ENCODE data around the gene SAMHD1.

SAMHD1 gene

GRCh38 chr20:36860811-36861624 lies 90.5 kb downstream of the SAMHD1 start:
- in situ Hi-C loops (cut with MboI; ENCODE audit: low pct_unique_long_range_greater_than_20kb, low sequenced_read_pairs): no loop called here
- DNase-seq: no peak

- DNase-seq: no peak
- in situ Hi-C loops (cut with MboI; ENCODE audit: low pct_unique_long_range_greater_than_20kb, low sequenced_read_pairs): no loop called here
Measured at GRCh38 chr20:36860339-36860738, 91.2 kb downstream of the SAMHD1 start.

DNA sequence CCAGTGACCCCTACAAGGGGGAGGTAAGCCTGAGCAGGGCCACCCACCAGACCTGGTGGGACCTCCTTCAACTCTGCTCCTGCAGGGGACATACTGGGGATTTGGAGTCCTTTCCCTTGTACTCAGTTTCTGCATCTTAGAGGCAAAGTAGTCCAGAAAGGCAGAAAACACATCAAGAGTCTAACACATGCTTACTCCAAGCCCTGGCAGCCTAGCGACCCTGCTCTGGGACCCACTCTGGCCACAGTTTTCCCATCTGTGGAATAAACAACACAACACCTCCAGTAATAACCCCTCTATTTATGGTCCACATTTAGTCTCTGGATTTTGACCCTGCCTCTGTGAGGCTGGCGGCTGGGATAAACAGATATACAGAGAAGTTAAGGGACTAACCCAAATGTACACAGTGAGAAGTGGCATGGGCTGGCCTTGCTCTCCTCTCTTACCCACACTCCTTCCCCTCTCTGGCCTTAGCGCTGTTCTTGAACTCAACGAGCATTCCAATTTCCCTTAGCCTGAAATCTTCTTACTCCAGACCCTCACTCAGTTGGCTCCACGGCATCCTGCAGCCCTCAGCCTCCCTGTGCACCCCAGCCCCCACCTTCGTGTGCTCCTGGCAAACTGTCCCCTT lies 91.7 kb downstream of the SAMHD1 start:
- in situ Hi-C loops (cut with MboI; ENCODE audit: low pct_unique_long_range_greater_than_20kb, low sequenced_read_pairs): no loop called here
- no peak for DNase-seq

GRCh38 chr20:36859282-36859555 lies 92.3 kb downstream of the SAMHD1 start:
- no peak for DNase-seq
- in situ Hi-C loops (cut with MboI; ENCODE audit: low pct_unique_long_range_greater_than_20kb, low sequenced_read_pairs): no loop called here

DNA sequence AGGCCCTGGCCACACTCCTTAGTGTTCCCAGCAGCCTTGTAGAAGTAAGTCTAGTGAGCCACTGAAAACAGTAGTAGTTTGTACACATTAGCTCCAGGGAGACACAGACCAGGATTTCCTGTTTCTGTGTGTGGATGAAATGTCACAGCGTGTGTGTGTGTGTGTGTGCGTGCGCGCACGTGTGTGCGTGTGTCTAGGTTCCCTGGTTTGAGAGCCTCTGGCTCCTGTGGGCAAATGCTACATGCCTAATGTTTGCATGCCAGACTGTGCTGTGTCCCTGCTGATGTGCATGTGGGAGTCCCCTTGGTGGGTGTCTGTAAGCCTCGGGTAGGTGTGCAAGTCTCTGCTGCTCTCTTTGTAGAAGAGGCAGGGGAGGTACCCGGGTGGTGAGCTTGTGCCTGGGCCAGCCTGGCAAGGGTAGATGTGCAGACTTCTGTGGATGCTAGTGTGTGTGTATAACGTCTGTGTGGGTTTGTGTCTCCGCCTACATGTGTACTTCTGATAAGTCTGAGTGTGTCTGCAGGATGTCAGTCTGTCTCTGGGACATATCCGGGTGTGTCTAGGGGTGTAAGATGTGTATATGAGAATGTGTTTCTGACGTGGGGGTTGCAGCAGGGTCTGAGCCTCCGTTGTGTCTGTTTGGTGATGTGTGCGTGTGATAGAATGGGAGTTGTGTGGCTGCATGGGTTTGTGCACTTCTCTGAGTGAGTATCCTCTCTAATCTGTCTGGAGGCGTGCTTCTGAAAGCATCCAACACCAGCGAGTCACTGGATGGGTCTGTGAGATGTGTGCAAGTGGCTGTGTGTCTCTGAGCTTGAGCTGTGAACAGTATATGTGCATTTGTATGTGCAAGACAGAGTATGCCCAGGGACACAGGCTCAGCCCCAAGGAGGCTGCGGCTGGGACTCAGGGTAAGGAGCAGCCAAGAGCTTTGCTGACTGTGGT lies 94.5 kb downstream of the SAMHD1 start:
- DNase-seq: peak; percentile 75
- in situ Hi-C loops (cut with MboI; ENCODE audit: low pct_unique_long_range_greater_than_20kb, low sequenced_read_pairs): no loop called here

- no peak for DNase-seq
Measured at GRCh38 chr20:36856195-36856594, 95.3 kb downstream of the SAMHD1 start.

DNA sequence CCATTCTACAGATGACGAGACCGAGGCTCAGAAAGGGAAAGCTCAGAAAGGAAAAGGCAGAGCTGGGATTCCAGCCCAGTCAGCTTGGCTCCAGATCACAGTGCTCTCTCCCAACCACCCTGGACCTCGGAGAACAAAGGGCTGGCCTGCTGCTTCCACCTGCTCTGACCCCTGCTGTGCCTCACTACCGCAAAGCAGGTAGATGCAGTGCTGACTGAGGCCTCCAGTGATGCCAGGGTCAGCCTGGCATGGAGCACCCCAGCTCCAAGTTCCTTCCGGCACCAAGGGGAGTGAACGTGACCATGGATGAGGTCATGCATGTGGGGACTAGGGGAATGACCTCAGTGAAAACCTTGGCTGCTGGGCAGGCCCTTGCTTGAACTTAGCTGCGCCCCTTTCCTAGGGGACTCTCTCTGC lies 96.3 kb downstream of the SAMHD1 start:
- in situ Hi-C loops (cut with MboI; ENCODE audit: low pct_unique_long_range_greater_than_20kb, low sequenced_read_pairs): no loop called here
- DNase-seq: no peak

More at GRCh38 chr20:36856195-36856594, 95.3 kb downstream of the SAMHD1 start:
- in situ Hi-C loops (cut with MboI; ENCODE audit: low pct_unique_long_range_greater_than_20kb, low sequenced_read_pairs): no loop called here

DNA sequence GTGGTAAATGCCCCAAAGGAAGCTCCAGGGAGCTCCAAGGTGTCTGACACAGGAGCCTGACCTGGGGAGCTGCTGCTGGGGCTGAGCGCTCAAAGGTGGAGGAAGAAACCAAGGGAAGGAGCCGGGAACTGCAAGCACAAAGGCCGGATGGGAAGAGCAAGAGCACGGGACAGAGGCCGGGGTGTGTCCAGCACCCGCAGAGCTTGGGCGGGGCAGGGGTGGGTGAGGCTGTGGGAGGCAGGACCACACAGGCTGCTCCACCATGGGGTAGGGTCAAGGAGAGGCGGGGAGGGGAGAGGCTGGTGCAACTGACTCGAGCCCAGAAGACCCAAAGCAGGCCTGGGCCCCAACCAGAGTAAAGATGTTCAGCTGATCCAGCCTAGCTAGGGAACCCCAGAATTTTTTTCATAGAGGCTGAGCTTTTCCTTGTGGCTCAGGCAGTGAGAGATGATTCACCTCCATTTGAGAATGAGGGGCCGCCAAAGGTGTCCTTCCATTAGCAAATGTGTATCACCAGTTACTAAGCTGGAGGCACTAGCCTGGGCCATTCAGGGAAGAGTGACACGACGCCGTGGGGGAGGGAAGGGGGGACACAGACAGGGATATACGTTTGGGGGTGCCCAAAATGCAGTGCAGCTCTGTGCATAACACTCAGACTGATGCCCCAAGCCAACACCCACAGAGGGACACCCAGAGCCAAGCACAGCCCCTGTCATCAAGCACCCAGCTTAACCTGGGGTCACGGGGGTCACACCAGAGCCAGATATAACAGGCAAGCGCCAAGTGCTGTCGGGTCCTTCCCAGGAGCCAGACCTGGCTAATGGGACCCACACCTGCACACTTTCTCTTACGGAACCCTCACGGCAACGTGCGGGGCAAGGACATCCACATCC lies 96.9 kb downstream of the SAMHD1 start:
- DNase-seq: no peak
- in situ Hi-C loops (cut with MboI; ENCODE audit: low pct_unique_long_range_greater_than_20kb, low sequenced_read_pairs): no loop called here

DNA sequence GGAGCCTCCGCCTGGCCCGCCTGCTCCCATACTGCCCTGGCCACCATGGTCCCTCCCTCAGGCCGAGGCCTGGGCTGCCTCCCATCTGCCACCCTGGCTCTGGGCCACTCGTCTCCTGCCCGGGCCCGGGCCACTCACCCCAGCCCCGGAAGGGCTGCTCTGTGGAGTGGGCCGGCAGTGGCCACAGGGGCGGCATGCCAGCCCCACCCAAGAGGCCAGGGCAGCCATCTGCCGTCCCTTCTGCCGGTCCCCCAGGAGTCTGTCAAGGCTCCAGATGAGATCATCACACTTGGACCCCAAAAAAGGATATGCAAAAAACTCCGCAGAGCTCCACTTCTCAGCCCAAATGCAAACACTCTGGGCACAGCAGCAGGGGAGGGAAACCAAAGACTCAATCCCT lies 99.3 kb downstream of the SAMHD1 start:
- in situ Hi-C loops (cut with MboI; ENCODE audit: low pct_unique_long_range_greater_than_20kb, low sequenced_read_pairs): no loop called here
- DNase-seq: no peak

GRCh38 chr20:36851490-36851889 lies 100.0 kb downstream of the SAMHD1 start:
- in situ Hi-C loops (cut with MboI; ENCODE audit: low pct_unique_long_range_greater_than_20kb, low sequenced_read_pairs): no loop called here

GRCh38 chr20:36850759-36851158 lies 100.7 kb downstream of the SAMHD1 start:
- no peak for DNase-seq
- in situ Hi-C loops (cut with MboI; ENCODE audit: low pct_unique_long_range_greater_than_20kb, low sequenced_read_pairs): no loop called here

More at GRCh38 chr20:36851490-36851889, 100.0 kb downstream of the SAMHD1 start:
- no peak for DNase-seq

DNA sequence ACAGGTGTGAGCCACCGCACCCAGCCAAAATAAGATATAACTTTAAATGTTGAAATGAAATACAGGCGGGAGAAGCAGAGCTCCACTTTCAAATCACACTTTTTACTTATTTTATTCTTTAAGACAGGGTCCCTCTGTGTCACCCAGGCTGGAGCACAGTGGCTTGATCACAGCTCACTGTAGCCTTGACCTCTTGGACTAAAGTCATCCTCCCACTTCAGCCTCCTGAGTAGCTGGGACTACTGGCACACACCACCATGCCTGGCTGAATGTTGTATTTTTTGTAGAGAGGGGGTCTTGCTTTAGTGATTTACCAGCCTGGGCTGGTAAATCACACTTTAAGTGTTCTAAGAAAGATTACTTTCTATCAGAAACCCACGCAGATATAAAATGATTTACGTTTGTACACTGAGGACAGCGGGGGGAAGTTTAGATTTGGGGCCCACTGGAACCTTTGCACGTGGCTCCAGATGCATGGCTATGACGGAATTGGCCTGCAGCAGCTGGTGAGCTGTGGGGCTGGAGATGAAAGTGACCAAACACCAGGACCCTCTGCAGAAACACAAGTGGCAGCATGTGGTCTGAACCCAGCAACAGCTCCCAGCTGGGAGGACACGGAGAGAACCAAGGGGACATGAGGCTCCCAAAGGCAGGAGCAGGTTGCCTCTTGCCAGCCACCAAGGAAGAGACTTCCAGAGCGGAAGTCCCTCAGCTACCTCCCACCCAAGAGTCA lies 102.0 kb downstream of the SAMHD1 start:
- in situ Hi-C loops (cut with MboI; ENCODE audit: low pct_unique_long_range_greater_than_20kb, low sequenced_read_pairs): no loop called here
- no peak for DNase-seq

DNA sequence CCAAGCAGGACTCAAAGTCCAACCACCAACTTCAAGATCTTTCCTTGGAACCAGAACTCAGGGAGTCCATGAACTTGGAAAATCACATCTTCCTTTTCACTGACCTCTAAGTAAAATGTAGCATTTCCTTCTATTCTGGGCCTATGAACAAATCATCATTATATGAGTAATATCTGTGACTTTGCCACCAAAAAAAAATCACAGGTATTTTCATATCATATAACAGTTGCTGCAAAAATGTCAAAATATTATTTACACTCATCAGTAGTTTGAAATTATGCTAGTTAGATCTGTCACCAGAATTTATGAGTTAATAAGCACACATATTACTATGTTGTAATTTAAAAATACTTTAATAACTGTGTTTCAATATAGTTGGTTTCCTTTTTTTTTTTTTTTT lies 102.8 kb downstream of the SAMHD1 start:
- DNase-seq: no peak
- in situ Hi-C loops (cut with MboI; ENCODE audit: low pct_unique_long_range_greater_than_20kb, low sequenced_read_pairs): no loop called here

DNA sequence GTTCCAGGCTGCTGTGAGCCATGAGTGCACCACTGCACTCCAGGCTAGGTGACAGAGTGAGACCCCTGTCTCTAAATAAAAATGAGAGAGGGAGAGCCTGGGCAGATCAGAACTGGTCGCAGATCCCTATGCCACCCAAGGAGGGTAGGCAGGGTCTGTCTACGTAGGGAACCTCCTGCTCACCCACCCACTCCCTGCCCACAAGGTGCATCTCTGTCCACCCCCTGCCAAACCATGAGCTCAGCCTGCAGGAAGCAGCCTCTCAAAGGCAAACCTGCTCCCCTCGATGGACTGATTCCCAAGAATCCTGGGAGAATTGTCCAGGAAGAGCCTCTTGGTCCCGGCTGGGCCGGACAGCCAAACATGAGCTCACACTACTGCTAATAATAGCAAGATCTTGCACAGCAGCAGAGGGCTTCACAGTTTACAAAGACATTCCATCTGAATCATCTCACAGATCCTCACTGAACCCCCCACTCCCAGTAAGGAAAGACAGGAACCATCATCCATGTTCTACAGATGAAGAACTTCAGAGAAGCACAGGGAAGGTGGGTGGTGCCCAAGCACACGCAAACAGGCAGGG lies 103.3 kb downstream of the SAMHD1 start:
- in situ Hi-C loops (cut with MboI; ENCODE audit: low pct_unique_long_range_greater_than_20kb, low sequenced_read_pairs): no loop called here
- no peak for DNase-seq

DNA sequence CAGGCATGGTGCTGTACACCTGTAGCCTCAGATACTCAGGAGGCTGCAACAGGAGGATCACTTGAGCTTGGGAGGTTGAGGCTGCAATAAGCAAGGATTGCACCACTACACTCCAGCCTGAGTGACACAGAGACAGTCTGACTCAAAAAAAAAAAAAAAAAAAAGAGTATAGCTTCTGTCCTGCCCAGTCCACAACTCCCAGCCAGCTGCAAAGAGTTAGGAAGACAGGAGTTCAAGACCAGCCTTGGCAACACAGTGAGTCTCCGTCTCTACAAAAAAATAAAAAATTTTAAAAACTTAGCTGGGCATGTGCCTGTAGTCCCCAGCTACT lies 103.8 kb downstream of the SAMHD1 start:
- in situ Hi-C loops (cut with MboI; ENCODE audit: low pct_unique_long_range_greater_than_20kb, low sequenced_read_pairs): no loop called here
- no peak for DNase-seq

GRCh38 chr20:36847009-36847709 lies 104.3 kb downstream of the SAMHD1 start:
- in situ Hi-C loops (cut with MboI; ENCODE audit: low pct_unique_long_range_greater_than_20kb, low sequenced_read_pairs): no loop called here
- no peak for DNase-seq

- DNase-seq: no peak
- in situ Hi-C loops (cut with MboI; ENCODE audit: low pct_unique_long_range_greater_than_20kb, low sequenced_read_pairs): no loop called here
Measured at GRCh38 chr20:36845288-36845971, 106.1 kb downstream of the SAMHD1 start.
